H9 (cell line): ENCODE results near the gene AKNA. TPM values are rescaled to one million over a fixed set of nuclear protein-coding genes. Genes with fewer than 3 reads are reported as not detected.

ENCODE experiments used
- DNase-seq: peaks from one replicate; pipeline ENCODE4 v3.0.0-alpha.2; 2017
- H2AFZ ChIP-seq: one replicate; pipeline ENCODE4 v1.6.1; 2013; ENCODE audit warnings: mild to moderate bottlenecking, low read length, control low read depth, moderate library complexity
- H2AK5ac ChIP-seq: 2 replicates; pipeline ENCODE4 v1.6.1; 2013; ENCODE audit warnings: low read length, control low read depth, mixed read lengths; ENCODE audit not compliant: insufficient read length
- H2BK120ac ChIP-seq: one replicate; pipeline ENCODE4 v1.6.1; 2013; ENCODE audit warnings: low read depth, mild to moderate bottlenecking, low read length, control low read depth, inconsistent platforms; ENCODE audit not compliant: poor library complexity, severe bottlenecking
- H2BK12ac ChIP-seq: 2 replicates; pipeline ENCODE4 v1.6.1; 2013; ENCODE audit warnings: low read length, control low read depth, mixed read lengths, low read depth; ENCODE audit not compliant: insufficient read length
- H2BK15ac ChIP-seq: 2 replicates; pipeline ENCODE4 v1.6.1; 2013; ENCODE audit warnings: low read depth, low read length, control low read depth
- H2BK20ac ChIP-seq: one replicate; pipeline ENCODE4 v1.6.1; 2013; ENCODE audit warnings: low read depth, mild to moderate bottlenecking, low read length, control low read depth, inconsistent platforms; ENCODE audit not compliant: poor library complexity, severe bottlenecking
- H2BK5ac ChIP-seq: 2 replicates; pipeline ENCODE4 v1.6.1; 2013; ENCODE audit warnings: low read length, control low read depth, mixed read lengths; ENCODE audit not compliant: insufficient read length
- H3K14ac ChIP-seq: 2 replicates; pipeline ENCODE4 v1.6.1; 2013; ENCODE audit warnings: low read length, control low read depth; ENCODE audit not compliant: insufficient read depth
- H3K18ac ChIP-seq: 2 replicates; pipeline ENCODE4 v1.6.1; 2013; ENCODE audit warnings: low read depth, mild to moderate bottlenecking, mixed read lengths, low read length, control low read depth; ENCODE audit not compliant: insufficient read length
- H3K23ac ChIP-seq: 2 replicates; pipeline ENCODE4 v1.6.1; 2013; ENCODE audit warnings: low read length, control low read depth, mixed read lengths, low read depth; ENCODE audit not compliant: insufficient read length
- H3K23me2 ChIP-seq: 2 replicates; pipeline ENCODE4 v1.6.1; 2013; ENCODE audit warnings: low read depth, mild to moderate bottlenecking, mixed read lengths, low read length, control low read depth; ENCODE audit not compliant: insufficient read length, poor library complexity, severe bottlenecking
- H3K27ac ChIP-seq: 2 replicates; pipeline ENCODE4 v1.5.1; 2013; ENCODE audit warnings: low read length, control low read depth, mixed read lengths, low read depth; ENCODE audit not compliant: insufficient read length
- H3K27me3 ChIP-seq: 2 replicates; pipeline ENCODE4 v1.6.1; 2013; ENCODE audit warnings: low read length, control low read depth, inconsistent platforms; ENCODE audit not compliant: insufficient read depth
- H3K4ac ChIP-seq: 2 replicates; pipeline ENCODE4 v1.6.1; 2013; ENCODE audit warnings: low read depth, mild to moderate bottlenecking, control low read depth, inconsistent platforms, low read length, moderate library complexity
- H3K4me1 ChIP-seq: 2 replicates; pipeline ENCODE4 v1.6.1; 2013; ENCODE audit warnings: low read length, control low read depth, inconsistent platforms; ENCODE audit not compliant: insufficient read depth
- H3K4me2 ChIP-seq: 2 replicates; pipeline ENCODE4 v1.6.1; 2013; ENCODE audit warnings: low read length, control low read depth, mixed read lengths; ENCODE audit not compliant: insufficient read length, insufficient read depth
- H3K56ac ChIP-seq: 2 replicates; pipeline ENCODE4 v1.6.1; 2013; ENCODE audit warnings: low read depth, mild to moderate bottlenecking, mixed read lengths, low read length, control low read depth; ENCODE audit not compliant: insufficient read length
- H3K79me1 ChIP-seq: 2 replicates; pipeline ENCODE4 v1.6.1; 2013; ENCODE audit warnings: low read depth, mild to moderate bottlenecking, moderate library complexity, low read length, control low read depth, inconsistent platforms; ENCODE audit not compliant: insufficient read depth, poor library complexity, severe bottlenecking
- H3K79me2 ChIP-seq: 2 replicates; pipeline ENCODE4 v1.6.1; 2013; ENCODE audit warnings: low read length, control low read depth, inconsistent platforms; ENCODE audit not compliant: insufficient read depth
- H3K9ac ChIP-seq: 2 replicates; pipeline ENCODE4 v1.6.1; 2013; ENCODE audit warnings: low read length, control low read depth, mixed read lengths; ENCODE audit not compliant: insufficient read length; ENCODE audit errors: extremely low read depth
- H3K9me3 ChIP-seq: one replicate; pipeline ENCODE4 v1.6.1; 2013; ENCODE audit warnings: low read depth, low read length, inconsistent platforms; ENCODE audit not compliant: control insufficient read depth
- H3T11ph ChIP-seq: one replicate; pipeline ENCODE4 v1.6.1; 2013; ENCODE audit warnings: mild to moderate bottlenecking, low read length, control low read depth, inconsistent platforms
- H4K20me1 ChIP-seq: one replicate; pipeline ENCODE4 v1.6.1; 2013; ENCODE audit not compliant: control insufficient read depth, insufficient read length, insufficient read depth
- H4K5ac ChIP-seq: 2 replicates; pipeline ENCODE4 v1.6.1; 2013; ENCODE audit warnings: low read depth, mild to moderate bottlenecking, mixed read lengths, low read length, control low read depth; ENCODE audit not compliant: insufficient read length
- H4K8ac ChIP-seq: replicated peaks from 2 replicates; pipeline ENCODE4 v1.6.1; 2013; ENCODE audit warnings: low read length, control low read depth, mixed read lengths, low read depth; ENCODE audit not compliant: insufficient read length
- H4K91ac ChIP-seq: 2 replicates; pipeline ENCODE4 v1.6.1; 2013; ENCODE audit warnings: low read depth, mild to moderate bottlenecking, moderate library complexity, mixed read lengths, low read length, control low read depth; ENCODE audit not compliant: insufficient read length
- H3K27ac Mint-ChIP-seq, 3 experiments: 2 replicates in 2 of 3; 3 replicates in 1 of 3; pipeline ENCODE4 v1.8.0; 2020 to 2021; ENCODE audit warnings: mixed read lengths in 3 of 3, mild to moderate bottlenecking in 1 of 3, moderate library complexity in 1 of 3
- H3K27me3 Mint-ChIP-seq: 2 replicates; pipeline ENCODE4 v1.8.0; 2021; ENCODE audit warnings: low read depth, mild to moderate bottlenecking, moderate library complexity, mixed read lengths
- H3K36me3 Mint-ChIP-seq, 3 experiments: 2 replicates in 2 of 3; 3 replicates in 1 of 3; pipeline ENCODE4 v1.8.0; 2020 to 2021; ENCODE audit warnings: low read depth in 3 of 3, mixed read lengths in 3 of 3; ENCODE audit not compliant: insufficient read depth in 1 of 3
- H3K4me1 Mint-ChIP-seq, 2 experiments: 2 replicates each; pipeline ENCODE4 v1.8.0; 2020; ENCODE audit warnings: mixed read lengths in 2 of 2
- H3K4me3 Mint-ChIP-seq, 2 experiments: 2 replicates in 1 of 2; 3 replicates in 1 of 2; pipeline ENCODE4 v1.8.0; 2020 to 2021; ENCODE audit warnings: mild to moderate bottlenecking in 2 of 2, mixed read lengths in 2 of 2, moderate library complexity in 1 of 2
- H3K9me3 Mint-ChIP-seq, 2 experiments: 2 replicates in 1 of 2; 3 replicates in 1 of 2; pipeline ENCODE4 v1.8.0; 2020; ENCODE audit warnings: mild to moderate bottlenecking in 2 of 2, mixed read lengths in 2 of 2, moderate library complexity in 1 of 2
- CTCF ChIP-seq: fragments of 200-600 bp; sonication (generic); conservative IDR thresholded peaks from 3 replicates; pipeline ENCODE4 v1.8.0; 2021; ENCODE audit warnings: antibody characterized with exemption, mild to moderate bottlenecking
- WGBS: extraction: QIAGEN DNeasy Blood & Tissue Kit; methylation state at CpG from one replicate; pipeline ENCODE4 v1.1.7; 2013; ENCODE audit warnings: missing lambda C conversion rate, low lambda C conversion rate, mixed read lengths; ENCODE audit not compliant: insufficient read length; ENCODE audit errors: extremely low coverage; 5-methylcytosine and 5-hydroxymethylcytosine counted together
- total RNA-seq: library from RNA; stranded (reverse); gene quantifications from 2 replicates; pipeline ENCODE4 v1.2.1, GENCODE V29; 2021

AKNA gene
- total RNA-seq, 1 experiment from 2014 or later, result 19.7 TPM

- H3K4me1 ChIP-seq, result peaks cover 13% of the 10 kb centered on the region
- H3K4me2 ChIP-seq, result no peak overlapping the region
- H4K5ac ChIP-seq, result no peak overlapping the region
- peaks cover 27 to 28% of the 10 kb centered on the region in 2 experiments for H3K4me1 Mint-ChIP-seq
- no peak for TF ChIP-seq CTCF
- WGBS, result no CpG with 5 or more reads among the region's 6 CpGs
- H3K9me3 ChIP-seq, result no peaks in the 10 kb centered on the region
- H3K36me3 Mint-ChIP-seq, result peaks cover 25 to 34% (median 33%) of the 10 kb centered on the region in 3 experiments
- DNase-seq, result no peak
- H2AFZ ChIP-seq, result no peak overlapping the region
- H3K27me3 ChIP-seq, result no peaks in the 10 kb centered on the region
- no peaks in the 10 kb centered on the region for H4K20me1 ChIP-seq
- no peak overlapping the region for H3K27ac ChIP-seq
- no peak overlapping the region for H3K4ac ChIP-seq
- no peak overlapping the region for H3K9ac ChIP-seq
- H3K23me2 ChIP-seq, result peaks cover 5% of the 10 kb centered on the region
- H2BK20ac ChIP-seq, result no peak overlapping the region
- no peak overlapping the region for H2AK5ac ChIP-seq
- no peaks in the 10 kb centered on the region for H3K27me3 Mint-ChIP-seq
- no peak overlapping the region for H3K14ac ChIP-seq
- no peaks in the 10 kb centered on the region for H3K79me1 ChIP-seq
- no peak overlapping the region for H2BK15ac ChIP-seq
- no peak overlapping the region for H2BK12ac ChIP-seq
- peak overlapping the region in 2 of 3 experiments; percentile 31 to 60; a peak in 3 of 7 replicates for H3K27ac Mint-ChIP-seq
- H3K4me3 Mint-ChIP-seq, result no peak overlapping the region
- H3K18ac ChIP-seq, result no peak overlapping the region
- no peak overlapping the region for H3T11ph ChIP-seq
- no peak overlapping the region for H3K56ac ChIP-seq
- H3K23ac ChIP-seq, result no peak overlapping the region
- no peaks in the 10 kb centered on the region for H3K9me3 Mint-ChIP-seq
- H4K91ac ChIP-seq, result no peak overlapping the region
- H2BK120ac ChIP-seq, result no peak overlapping the region
- H2BK5ac ChIP-seq, result no peak overlapping the region
- H3K79me2 ChIP-seq, result 0 out of 2 replicates have a peak, but pooled peaks cover 3% of the 10 kb centered on the region
- H4K8ac ChIP-seq, result no peak overlapping the region
These were observed 20.4 kb downstream of the AKNA start for GRCh38 chr9:114367366-114367765.
